LNCaP clone FGC (cell line): Measurements from ENCODE around the gene GNB1L.
"Not testable (repeated sequence)": the region's sequence is repeated elsewhere in the genome, so short reads cannot be mapped to it uniquely, and the experiment has no call there.

Experiments
- DNase-seq: peaks from one replicate; pipeline ENCODE4 v3.0.0-alpha.2; 2011; ENCODE audit warnings: low read depth
- H3K4me3 ChIP-seq: 2 replicates; pipeline ENCODE4 v1.5.1; 2011; ENCODE audit warnings: mild to moderate bottlenecking, low read depth, low read length, control low read depth
- CTCF ChIP-seq: IDR thresholded peaks from 2 replicates; pipeline ENCODE4 v1.5.1; 2012; ENCODE audit warnings: mild to moderate bottlenecking; ENCODE audit not compliant: control insufficient read depth, insufficient read depth; ENCODE audit errors: extremely low read depth

The GNB1L gene

GRCh38 chr22:19783586-19784383 is 70.9 kb downstream of the GNB1L start:
- H3K4me3 ChIP-seq = no peak overlapping the region
- no peak for DNase-seq
- TF ChIP-seq CTCF = no peak

GRCh38 chr22:19782533-19782932 is 72.1 kb downstream of the GNB1L start:
- DNase-seq = no peak
- no peak overlapping the region for H3K4me3 ChIP-seq
- TF ChIP-seq CTCF = no peak

- no peak for DNase-seq
- H3K4me3 ChIP-seq = no peak overlapping the region
- no peak for TF ChIP-seq CTCF
These were observed 74.9 kb downstream of the GNB1L start for GRCh38 chr22:19779685-19780268.

DNA sequence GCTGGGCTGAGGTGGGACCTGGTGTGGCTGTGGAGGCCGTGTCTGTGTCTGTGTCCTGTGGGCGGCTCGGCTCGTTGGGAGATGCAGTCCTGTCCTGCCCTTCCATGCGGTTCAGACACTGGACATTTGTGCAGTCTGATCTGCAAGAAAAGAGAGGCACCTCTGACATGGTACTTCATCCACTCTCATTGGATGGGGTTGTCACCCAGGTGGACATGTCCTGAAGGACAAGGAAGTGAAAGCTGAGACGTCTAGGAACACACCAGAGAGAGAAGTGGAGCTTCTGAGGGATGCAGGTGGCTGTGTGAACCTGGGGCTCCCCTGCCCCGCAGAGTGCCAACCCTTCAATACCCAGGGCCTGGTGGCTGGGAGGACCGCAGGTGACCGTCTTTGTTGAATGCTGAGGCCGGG is 75.7 kb downstream of the GNB1L start:
- DNase-seq = no peak
- H3K4me3 ChIP-seq = no peak overlapping the region
- no peak for TF ChIP-seq CTCF

GRCh38 chr22:19777192-19777591 is 77.5 kb downstream of the GNB1L start:
- DNase-seq, H3K4me3 ChIP-seq: not testable (repeated sequence)

- DNase-seq = no peak
- no peak for TF ChIP-seq CTCF
- no peak overlapping the region for H3K4me3 ChIP-seq
These were observed 78.1 kb downstream of the GNB1L start for GRCh38 chr22:19776433-19777031.

- no peak for DNase-seq
- no peak overlapping the region for H3K4me3 ChIP-seq
- no peak for TF ChIP-seq CTCF
These were observed 79.0 kb downstream of the GNB1L start for GRCh38 chr22:19775496-19776325.
